ENCODE data around the gene NUDT13.

The NUDT13 gene

DNA sequence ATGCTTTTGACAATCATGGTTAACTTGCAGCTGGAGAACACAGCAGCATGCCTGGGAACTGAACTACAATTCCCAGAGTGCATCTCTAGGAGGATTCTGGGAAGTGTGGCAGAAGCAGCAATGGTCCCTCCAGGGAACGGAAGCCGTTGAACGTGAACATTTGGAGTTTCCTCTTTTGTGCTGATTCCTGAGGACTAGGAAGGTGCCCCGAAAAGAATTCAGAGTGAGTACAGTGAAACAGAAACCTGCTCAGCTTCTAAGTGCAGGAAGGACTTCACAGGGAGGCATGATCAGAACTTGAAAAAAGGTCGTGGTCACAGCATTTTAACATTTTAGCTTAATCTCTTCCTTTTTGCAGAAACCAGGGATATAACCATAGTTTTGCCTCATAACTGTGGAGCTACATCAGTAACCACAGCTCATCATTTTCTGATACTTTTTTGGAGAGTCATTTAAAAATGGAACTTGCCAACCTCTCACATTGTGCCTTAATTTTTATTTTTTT, at the start of gene NUDT13:
NUDT13 (plus strand) TSS at position 111 of the 505 bp plus-strand sequence. CDS start 3,911 bp downstream, outside the sequence.
- peak in 1 of 2 experiments; percentile 43 for DNase-seq

DNA sequence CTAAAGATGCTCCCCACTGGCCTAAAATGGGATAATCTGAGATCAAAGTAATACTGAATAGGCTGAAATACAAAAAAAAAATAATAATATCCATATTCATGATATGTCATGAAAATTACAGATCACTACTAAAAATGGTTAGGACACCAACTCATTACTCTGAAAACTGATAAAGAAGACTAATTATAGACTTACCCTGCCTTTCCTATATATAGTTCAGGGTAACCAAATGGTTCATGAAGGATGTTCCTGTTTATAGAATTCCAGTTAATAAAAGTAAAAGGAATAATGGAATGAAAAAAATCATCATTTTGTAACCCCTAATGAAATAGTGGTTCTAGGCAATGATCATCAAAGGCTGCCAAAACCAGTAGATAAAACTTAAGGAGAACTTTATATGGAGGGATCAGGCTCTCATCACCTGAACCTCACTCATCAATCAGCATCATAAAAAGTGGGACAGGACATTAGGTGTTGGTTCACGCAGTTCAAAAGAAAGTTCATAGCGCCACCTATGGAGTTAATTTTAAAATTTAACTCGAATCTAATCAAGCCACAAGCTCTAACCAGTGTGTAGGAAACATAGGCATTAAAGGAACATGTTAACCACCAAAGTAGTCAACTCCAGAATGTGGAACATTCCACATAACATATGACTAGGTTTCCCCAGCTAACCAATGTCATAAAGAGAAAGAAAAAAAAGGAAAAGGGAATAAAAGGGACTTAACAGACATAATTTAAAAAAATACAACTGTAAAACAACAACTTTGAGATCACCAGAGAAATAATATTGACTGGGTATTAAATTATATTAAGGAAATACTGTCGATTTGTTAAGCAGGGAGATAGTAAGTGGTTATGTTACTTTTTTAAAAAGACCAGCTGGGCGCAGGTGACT, 49.3 kb upstream of the NUDT13 start:
- peak in 1 of 2 experiments; percentile 23 for DNase-seq

DNA sequence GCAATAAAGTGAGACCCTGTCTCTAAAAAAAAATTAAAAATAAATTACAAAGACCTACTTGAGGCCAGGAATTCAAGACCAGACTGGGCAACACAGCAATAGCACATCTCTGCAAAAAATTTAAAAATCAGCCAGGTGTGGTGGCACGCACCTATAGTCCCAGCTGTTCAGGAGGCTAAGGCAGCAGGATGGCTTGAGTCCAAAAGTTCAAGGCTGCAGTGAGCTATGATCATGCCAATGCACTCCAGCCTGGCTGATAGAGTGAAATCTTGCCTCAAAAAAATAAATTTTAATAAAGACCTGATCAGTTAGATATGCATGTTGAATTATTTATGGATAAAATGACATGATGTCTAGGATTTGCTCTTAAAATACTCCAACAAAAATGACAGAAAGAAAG, 48.5 kb upstream of the NUDT13 start:
- DNase-seq: no peak

DNA sequence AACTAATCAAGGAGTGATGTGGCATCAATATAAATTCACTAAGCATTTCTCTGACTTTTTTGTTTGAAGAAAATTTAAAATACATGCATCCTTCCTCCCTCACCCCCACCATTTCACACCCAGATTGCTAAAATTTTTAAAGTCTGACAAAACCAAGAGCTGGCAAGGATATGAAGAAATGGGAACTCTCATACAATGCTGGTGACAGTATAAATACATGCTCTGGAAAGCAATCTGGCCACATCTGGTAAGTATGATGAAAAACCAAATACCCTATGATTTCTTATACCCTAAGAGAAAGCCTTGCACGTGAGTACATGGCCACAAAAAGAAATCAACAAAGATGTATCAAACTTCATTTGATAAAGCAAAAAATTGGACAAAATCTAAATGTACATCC, 44.8 kb upstream of the NUDT13 start:
- DNase-seq: no peak

DNA sequence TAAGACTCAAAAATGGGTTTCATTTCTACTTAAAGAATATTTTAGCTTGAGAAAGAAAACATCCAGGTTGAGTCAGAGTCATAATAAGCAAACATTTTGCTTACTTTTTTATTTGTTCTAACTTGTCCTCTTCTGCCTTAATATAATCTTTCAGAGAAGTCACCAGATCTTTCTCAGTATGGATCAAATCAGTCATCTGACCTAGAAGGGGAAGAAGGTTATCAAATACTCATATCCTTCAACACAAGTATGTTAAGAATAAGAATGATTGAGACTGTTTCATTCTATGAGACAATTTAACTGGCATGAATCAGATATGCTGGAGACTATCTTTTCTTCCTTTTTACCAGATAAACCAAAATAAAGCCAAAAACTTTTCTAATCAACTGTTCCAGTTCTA, 36.6 kb upstream of the NUDT13 start:
- no peak for DNase-seq

DNA sequence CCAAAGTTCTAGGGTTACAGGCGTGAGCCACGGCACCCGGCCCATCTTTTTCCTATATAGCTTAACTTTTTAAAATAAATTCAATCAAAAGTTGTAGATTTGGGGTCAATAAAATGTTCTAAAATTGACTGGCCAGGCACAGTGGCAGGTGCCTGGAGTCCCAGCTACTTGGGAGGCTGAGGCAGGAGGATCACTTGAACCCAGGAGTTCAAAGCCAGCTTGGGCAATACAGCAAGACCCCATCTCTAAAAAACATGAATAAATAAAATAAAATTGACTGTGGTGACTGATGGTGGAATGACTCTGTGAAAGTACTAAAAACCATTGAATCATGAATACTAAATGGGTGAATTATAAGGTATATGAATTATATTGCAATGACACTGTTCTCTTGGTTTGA, 34.4 kb upstream of the NUDT13 start:
- no peak for DNase-seq

DNA sequence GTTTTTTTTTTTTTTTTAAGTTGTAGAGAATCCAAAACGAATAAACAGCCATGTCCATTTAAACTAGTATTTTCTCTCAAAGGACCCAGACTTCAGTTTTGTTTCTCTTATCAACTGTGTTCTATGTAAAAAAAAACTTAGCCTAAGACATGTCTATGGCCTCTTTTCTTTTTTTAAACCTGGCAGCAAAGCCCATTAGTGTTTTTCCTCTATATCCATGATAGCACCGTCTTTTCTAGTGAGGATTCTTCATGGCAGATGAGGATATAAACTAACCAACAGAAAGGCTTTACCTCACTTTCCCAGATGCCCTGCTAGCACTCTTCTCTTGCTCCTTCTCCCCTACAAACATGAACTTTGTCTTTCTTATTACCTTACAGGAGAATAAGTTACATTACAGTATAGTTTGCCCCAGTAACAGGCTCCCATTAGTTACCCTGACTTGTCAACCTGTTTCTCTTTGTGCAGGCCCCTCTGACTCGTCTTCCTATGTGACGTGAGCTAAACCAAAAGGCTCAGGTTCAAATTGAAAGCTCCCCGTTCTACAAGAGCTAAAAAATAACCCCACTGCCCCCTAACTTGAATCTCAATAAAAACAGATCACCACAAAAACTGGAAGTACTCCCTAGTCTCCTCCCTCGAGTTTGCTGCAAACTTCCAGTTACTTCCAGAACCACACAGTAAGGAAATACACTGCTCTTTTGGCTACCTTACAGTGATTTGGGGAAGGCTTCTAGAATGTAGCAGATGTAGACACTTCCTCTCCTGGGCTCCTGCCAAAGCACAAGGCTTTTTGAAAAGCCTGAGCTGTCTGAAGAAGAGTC, 33.7 kb upstream of the NUDT13 start:
- DNase-seq: peak; percentile 36 to 79

DNA sequence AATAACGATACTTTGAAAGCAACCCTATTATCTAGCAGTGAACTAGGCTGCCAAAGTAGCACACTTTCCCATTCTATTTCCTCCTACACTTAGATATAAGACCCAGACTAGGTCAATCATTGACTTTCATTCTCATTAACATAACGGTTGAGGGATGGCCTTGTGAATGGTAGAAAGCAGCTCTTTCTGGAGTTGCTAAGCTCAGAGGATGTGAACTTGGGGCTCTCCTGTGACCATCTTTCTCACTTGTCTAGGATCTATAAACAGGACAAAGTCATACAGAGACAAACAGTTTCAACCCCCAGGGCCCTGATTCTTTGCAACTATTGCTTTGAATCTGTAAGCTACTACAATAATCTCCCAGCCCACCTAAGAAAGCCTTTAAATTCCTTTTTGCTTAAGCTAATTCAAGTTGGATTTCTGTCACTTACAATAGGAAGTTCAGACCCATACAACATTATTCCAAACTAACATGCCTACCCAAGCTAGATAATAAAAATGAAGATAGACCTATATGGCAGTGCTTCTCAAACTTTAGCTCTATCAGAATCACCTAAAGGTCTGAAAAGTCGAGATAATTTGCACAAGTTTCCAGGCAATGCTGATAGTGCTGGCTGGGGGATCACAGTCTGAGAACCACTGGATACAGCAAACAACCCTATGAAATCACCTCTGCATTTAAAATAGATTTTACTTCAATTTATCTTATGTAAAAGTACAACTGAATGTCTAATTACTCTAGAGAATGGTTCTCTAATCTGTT, 30.3 kb upstream of the NUDT13 start:
- no peak for DNase-seq

DNA sequence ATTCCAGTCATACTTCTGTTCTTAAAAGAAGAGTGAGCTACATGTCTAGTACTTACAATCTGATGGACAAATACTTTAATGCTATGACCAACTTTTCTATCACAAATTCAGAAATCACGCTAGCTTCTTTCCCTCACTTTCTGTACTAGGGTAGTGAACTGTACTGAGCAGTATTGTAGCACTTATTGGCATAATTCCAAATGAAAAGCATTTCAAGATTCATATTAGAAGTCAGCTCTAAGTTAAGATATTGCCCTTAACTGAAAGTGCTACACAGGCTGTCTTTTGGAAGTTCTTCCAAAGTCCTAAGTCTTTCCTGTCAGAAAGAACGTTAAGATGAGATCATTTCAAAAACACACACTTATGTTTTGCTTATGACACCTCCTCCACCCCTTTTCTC, 27.0 kb upstream of the NUDT13 start:
- no peak for DNase-seq

DNA sequence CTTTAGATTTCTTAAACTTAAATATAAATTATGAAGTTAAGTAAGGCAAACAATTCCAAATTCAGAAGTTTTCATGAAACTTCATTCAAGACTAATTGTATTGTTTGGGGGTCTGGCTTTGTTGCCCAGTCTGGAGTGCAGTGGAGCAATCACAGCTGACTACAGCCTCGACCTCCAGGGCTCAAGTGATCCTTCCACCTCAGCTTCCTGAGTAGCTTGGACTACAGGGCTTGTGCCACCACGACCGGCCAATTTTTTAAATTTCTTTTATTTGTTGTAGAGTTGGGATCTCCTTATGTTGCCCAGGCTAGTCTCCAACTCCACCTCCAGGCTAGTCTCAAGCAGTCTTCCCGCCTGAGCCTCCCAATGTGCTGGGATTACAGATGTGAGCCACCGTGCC, 26.0 kb upstream of the NUDT13 start:
- DNase-seq: no peak

DNA sequence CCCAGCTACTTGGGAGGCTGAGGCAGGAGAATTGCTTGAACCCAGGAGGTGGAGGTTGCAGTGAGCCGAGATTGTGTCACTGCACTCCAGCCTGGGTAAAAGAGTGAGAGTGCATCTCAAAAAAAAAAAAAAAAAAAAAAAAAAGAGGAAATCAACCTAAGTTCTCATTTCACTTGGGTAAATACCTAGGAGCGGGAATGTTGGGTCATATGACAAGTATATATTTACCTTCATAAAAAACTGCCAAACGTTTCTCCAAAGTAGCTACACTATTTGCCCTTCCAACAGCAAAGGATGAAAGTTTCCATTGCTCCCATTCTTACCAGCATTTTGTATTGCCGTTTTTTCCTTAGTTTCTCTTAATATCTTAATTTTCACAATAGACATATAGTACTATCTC, 23.4 kb upstream of the NUDT13 start:
- DNase-seq: no peak

DNA sequence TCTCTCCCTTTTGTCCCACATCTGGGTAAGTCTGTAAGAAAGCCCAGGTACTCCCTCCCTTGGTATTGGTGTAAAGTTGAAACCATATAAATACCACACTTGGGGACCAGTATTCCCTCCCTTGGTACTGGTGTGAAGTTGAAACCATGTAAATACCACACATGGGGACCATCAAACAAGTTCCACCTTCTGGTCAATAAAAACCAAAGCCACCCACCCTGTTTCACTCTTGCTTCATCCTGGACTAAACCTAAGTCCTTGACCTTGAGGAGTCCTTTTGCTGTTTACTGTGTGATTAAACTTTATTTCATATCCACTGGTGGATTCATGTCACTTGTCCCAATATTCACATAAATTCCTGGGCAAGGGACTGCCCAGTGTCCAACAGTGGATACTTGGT, 22.0 kb upstream of the NUDT13 start:
- DNase-seq: no peak

DNA sequence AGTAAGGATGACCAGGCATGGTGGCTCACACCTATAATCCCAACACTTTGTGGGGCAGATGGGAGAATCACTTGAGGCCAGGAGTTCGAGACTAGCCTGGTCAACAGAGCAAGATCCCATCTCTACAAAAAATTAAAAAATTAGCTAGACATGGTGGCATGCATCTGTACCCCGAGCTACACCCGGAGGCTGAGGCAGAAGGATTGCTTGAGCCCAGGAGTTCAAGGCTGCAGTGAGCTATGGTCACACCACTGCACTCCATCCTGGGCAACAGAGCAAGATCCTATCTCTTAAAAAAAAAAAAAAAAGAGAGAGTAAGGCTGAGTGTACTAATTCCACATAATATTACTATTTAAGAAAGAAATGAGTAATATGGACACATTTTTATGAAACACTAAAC, 17.4 kb upstream of the NUDT13 start:
- no peak for DNase-seq

DNA sequence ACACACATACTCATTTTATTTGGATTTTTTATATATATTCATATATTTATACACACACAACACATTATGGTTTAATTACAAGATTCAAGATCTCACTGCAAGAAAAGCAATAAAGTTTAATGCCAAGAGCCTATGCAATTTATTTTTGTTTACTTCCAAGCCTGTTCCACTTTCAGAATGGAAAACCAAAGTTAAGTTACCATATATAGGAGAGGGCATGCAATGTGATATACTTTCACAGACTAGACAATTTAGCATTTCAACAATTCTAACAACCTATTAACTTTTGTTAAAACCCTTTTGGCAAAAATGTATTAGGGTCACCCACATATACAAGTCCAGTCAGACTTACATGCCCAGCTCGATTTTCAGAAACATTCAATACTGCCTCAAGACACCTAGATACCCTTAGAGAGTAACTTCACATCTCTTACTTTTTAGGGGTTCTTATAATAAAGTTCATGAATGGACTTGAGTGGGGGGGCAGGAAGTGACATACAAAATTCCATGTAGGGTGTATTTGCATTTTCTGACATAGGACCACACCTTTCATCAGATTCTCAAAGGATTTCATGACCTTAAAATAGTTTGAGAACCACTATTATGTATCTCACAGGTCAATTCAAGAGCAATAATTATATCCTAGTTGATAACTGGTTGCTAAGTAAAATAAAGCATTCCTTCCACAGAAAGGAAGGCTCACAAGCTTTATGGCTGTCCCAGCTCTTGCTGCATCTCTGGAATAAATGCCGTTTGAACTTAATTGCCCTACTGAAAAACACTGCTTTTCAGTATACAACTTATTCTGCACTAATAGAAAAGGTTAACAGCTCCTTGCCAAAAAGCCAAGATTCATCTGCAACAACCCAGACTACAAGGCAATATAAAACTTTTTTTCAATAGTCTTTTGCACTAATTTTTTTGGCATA, 16.1 kb upstream of the NUDT13 start:
- DNase-seq: no peak

DNA sequence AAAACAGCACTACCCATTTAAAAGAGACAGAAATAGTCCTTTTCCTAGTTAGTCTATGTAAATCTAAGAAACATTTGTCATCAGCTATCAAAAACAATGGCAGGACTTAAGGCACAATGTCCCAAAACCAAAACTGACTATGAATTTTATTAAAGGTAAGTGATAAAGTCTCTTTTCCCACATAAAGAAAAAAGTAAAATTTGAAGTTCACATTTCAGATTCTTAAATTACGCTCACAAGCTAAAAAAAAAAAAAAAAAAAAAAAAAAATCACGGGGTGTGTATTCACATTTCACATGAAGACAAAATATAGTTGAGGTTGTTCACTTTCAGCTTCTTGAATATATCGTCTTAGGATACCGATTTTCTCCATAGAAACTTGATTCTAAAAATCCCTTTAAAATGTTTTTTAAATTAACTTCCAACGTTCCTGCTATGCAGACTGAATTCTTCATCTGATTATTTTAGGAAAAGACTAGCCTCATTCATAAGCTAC, 15.2 kb upstream of the NUDT13 start:
- no peak for DNase-seq

DNA sequence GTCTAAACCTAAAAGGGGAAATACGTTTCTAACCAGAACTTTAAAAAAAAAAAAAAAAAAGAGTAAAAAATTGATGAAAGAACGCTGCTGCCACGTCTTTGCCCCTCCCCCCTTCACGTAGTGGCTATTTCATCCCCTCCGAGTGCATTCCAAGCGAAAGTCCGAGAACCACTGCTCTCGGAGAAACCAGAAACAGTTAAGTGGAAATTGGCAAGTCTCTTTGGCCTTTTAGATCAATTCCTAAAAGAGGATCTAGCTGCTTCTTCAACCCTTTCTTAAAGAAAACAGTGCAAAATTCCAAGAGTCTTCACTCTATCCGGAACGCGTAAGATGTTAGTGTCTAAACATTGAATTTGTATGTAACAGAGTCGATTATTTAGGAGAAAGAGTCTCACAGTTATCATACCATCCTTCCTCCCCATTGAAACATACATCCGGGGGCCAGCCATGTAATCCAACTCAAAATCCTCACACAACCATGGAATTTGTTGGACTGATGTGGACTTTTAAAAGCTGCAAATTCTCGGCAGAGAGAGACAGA, 14.7 kb upstream of the NUDT13 start:
- peak in 1 of 2 experiments; percentile 27 for DNase-seq

DNA sequence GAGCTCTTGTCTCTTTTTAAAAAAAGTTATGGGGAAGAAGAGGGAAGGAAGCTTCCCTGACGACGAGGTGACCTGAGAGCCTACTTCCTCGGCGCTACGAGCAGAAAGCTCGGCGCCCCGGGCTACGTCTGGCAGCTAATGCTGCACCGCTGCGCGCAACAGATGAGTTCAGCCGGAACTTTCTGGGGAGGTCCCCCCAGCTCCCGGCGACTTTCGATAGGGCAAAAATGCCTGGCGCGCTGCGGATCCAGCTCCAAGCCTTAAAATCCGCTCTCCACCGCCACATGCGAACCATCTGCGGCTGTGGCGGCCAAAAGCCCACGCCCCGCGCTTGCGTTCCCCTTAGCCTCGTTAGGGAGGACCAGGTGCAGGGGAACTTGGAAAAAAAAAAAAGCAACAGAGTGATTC, 14.2 kb upstream of the NUDT13 start:
- no peak for DNase-seq

DNA sequence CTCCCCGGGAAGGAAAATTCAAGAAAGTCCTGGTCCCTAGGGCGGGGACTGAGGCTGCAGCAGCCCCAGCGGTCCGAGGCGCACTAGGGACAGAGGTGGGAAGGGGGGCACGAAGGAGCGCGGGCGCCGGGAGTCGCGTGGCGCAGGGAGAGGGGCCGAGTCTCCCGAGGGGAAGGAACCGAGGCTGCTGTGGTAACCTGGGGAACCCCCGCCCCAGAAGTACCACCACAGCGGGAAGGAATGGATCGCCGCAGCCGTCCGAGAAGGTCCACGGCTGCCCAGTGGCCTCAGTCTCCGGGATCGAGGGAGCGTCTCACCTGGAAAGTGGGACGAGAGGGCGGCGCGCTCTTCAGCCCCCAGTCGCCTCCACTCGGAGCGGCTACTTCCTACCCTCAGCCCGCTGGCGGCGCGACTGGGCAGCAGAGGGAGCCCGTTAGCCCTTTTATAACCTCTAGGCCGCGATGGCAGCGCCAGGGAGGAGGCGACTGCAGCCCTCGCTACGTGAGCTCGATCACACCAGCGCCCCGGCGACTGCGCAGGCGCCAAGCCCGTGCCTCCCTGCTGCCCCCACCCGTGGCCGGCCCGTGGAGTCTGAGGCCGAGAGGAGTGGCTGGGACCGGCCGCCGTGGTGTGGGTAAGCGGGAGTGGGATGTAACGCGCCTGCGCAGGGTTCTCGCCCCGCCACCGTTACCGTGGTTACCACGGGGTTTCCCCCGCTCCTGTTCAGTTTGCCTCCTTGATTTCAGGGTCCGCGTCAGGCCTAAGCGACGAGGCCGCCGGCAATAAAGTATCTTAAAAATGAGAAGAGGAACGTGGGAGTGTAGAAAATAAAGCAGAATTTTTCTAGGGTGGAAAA, 13.6 kb upstream of the NUDT13 start, which contains the start of gene P4HA1:
P4HA1 (minus strand) TSS at position 418 of the 856 bp plus-strand sequence. CDS start 21,983 bp downstream, outside the sequence.
- DNase-seq: peak; percentile 78 to 93

DNA sequence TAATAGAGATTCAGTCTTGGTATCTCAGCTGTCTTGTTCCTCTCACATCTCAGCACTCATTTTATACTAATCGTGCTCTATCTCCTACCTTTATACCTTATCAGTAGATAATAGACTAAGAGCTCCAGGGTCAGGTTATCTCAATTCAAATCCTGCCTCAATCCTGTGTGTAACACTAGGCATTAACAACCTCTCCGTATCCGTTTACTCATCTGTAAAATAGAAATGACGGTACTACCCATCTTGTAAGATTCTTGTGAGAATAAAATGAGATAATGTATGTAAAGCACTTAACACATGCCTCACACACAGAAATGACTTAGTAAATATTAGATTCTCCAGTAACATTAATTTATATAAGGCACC, 13.0 kb upstream of the NUDT13 start:
- peak in 1 of 2 experiments; percentile 58 for DNase-seq

DNA sequence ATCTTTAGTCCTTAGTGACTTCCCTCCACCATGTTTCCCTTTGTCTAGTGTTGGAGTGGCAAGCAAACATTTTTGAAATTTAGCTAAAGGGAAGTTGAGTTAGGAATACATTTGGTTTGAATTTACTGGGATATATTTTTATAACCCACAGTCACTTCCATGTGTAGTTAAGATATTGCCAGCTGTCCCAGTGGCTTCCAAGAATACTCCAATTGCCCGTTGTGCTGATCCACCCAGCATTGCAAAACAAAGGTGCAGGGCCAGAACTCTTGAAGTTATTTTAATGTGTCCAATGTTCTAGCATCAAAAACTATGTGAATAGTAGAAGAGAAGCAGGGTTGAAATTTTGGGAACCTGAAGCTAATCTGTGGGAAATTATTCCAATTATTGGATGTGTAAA, 11.1 kb upstream of the NUDT13 start:
- no peak for DNase-seq

All from cerebellar nuclear complex (tissue), 1 donor.